Esophagus (tissue), 2 donors: ENCODE data around the gene GRAMD1B. TPM values are rescaled to one million over a fixed set of nuclear protein-coding genes. Genes with fewer than 3 reads are reported as not detected.

ENCODE experiments used
- H3K27ac ChIP-seq, 2 donors: one replicate each; pipeline ENCODE4 v1.5.1; 2013; ENCODE audit warnings: low read depth in 2 of 2, mild to moderate bottlenecking in 2 of 2, inconsistent platforms in 1 of 2, low read length in 1 of 2, moderate library complexity in 1 of 2
- H3K27me3 ChIP-seq, 2 donors: one replicate each; pipeline ENCODE4 v1.6.1; 2013; ENCODE audit warnings: low read length in 2 of 2, control low read depth in 1 of 2, mild to moderate bottlenecking in 1 of 2; ENCODE audit not compliant: insufficient read depth in 2 of 2, control insufficient read depth in 1 of 2
- H3K36me3 ChIP-seq, 2 donors: one replicate each; pipeline ENCODE4 v1.6.1; 2013; ENCODE audit warnings: low read length in 1 of 2; ENCODE audit not compliant: control insufficient read depth in 2 of 2, insufficient read depth in 2 of 2
- H3K4me1 ChIP-seq, 2 donors: one replicate each; pipeline ENCODE4 v1.6.1; 2013; ENCODE audit warnings: low read length in 1 of 2; ENCODE audit not compliant: control insufficient read depth in 2 of 2, insufficient read depth in 2 of 2
- H3K4me3 ChIP-seq, 2 donors: one replicate each; pipeline ENCODE4 v1.5.1; 2013; ENCODE audit warnings: low read length in 2 of 2, mild to moderate bottlenecking in 2 of 2, low read depth in 1 of 2, moderate library complexity in 1 of 2
- H3K9me3 ChIP-seq, 2 donors: one replicate each; pipeline ENCODE4 v1.6.1; 2013; ENCODE audit warnings: mild to moderate bottlenecking in 2 of 2, low read depth in 1 of 2, low read length in 1 of 2, moderate library complexity in 1 of 2; ENCODE audit not compliant: control insufficient read depth in 2 of 2, insufficient read depth in 1 of 2
- WGBS, 2 donors: extraction: QIAGEN DNeasy Blood & Tissue Kit; methylation state at CpG; one replicate each; pipeline ENCODE4 v1.1.7; 2013; 5-methylcytosine and 5-hydroxymethylcytosine counted together
- polyA plus RNA-seq, 2 donors: library from polyadenylated mRNA; stranded (reverse); fragments of 200-250 nt; gene quantifications; one replicate each; pipeline ENCODE4 v1.2.3, GENCODE V29; 2013
- donor health status: healthy with polysubstance abuse.
- donor health status: Bipolar disorder and iron deficiency.

GRAMD1B gene
- polyA plus RNA-seq, 2 donors: 0.26 to 0.37 TPM

DNA sequence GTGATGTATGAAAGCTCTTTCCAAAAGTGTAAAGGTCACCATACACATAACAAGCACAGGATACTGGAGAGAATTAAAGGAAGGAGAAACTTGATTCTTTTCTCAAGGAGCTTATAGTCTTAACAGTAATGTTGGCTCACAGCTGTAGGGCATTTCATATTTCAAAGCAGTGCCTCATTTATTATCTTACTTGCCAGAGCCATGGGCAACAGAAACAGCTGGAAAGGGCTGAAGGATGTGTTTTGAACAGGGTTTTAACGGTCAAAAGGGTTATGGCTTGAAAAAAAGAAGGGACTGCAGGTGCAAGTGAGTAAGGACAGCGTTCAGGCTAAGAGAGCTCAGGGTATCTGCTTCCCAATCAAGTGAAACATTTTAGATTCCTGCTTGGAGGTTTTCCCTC, 2.7 kb upstream of the GRAMD1B start:
- Histone ChIP-seq H3K27me3 (no peaks in the 10 kb centered on the region), H3K9me3 (no peaks in the 10 kb centered on the region), H3K36me3 (no peaks in the 10 kb centered on the region), H3K27ac (no peak overlapping the region), H3K4me1 (peaks cover 5 to 9% of the 10 kb centered on the region in 2 donors), H3K4me3 (no peak overlapping the region)
- WGBS, 2 donors: 40 to 53% methylated on average over 2 of the region's 2 CpGs

DNA sequence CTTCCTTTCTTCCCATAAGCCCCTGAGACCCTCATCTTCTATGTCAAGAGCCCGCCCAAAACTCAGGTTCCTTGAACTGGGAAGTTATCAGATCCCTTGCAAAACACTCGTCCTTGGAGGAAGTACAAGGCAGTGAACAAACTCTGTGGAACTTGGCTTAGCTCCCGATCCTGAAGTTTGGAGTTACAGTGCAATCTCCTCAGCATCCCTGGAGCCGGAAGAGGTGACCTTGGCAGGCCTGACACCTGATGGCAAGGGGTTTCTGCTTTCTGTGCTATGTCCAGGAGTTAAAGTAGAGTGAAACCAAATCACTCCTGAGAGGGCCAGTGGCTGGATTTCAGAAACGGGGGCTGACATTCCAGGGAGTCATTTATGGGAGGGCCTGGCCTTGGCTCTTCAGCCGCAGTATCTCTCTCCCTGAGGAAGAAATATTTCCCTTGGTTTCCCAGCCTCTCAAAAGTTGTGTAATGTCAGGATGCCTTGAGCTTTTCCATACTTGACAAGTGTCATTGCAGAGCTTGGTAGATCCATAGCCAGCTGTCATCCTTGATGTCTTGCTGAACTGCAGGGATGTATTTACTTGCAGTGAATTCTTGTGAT, 1.9 kb upstream of the GRAMD1B start:
- Histone ChIP-seq H3K27ac (no peak overlapping the region), H3K36me3 (no peaks in the 10 kb centered on the region), H3K27me3 (no peaks in the 10 kb centered on the region), H3K9me3 (no peaks in the 10 kb centered on the region), H3K4me1 (peaks cover 5 to 9% of the 10 kb centered on the region in 2 donors), H3K4me3 (no peak overlapping the region)
- WGBS, 2 donors: 64 to 76% methylated on average over 6 of the region's 6 CpGs

DNA sequence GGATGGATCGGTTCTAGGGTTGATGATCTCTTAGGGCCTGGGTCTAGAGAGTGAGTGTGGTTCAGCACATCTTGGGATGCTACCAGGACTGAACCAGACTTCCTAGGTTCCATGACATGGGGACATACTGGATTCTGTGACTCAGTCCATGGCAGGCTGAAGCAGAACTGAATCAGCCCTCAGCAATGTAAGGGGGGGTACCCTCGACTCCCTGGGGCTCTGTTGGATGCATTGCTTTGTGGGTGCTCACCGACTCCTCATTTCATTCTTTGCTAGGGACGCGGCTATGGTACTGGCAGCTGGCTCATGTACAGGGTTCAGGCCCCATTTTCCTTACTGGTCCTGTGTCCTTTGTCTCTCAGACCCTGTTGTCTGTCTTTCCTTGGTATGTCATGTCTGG, 733 bp upstream of the GRAMD1B start:
- no peak overlapping the region for H3K4me3 ChIP-seq
- H3K36me3 ChIP-seq: no peaks in the 10 kb centered on the region
- WGBS, 2 donors: 85 to 92% methylated on average over 5 of the region's 5 CpGs
- no peaks in the 10 kb centered on the region for H3K9me3 ChIP-seq
- peaks cover 5 to 9% of the 10 kb centered on the region in 2 donors for H3K4me1 ChIP-seq
- H3K27ac ChIP-seq: no peak overlapping the region
- H3K27me3 ChIP-seq: no peaks in the 10 kb centered on the region

DNA sequence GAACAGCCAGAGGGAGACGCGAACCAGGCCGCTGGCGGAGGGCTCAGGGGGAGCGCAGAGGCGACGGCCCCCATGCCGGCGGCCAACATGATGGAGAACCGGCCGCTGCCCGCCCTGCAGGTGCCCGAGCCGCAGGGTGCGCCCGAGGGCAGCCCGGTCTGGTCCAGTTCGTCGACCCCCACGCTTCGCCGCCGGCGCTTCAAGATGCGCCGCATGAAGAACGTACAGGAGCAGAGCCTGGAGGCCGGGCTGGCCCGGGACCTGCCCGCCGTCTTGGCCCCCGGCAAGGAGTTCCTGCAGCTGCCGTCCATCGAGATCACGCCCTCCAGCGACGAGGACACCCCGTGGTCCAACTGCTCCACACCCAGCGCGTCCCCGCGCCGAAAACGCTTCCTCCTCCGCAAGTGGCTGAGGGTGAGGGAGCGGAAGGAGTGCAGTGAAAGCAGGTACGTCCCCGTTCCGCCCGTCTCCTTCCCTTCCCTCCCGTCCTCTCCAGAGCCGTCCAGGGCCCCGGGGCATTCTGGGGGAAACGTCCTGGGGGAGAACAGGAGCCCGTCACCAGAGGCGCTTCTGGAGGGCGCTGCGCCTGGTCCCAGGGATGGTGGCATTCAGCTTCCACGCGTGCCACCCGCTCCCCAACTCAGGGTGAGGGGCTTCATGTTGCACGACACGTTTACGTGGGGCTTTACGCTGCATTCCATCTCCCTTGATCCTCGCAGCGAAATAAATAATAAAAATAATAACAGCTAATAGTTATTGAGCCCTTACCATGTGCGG, 840 bp downstream of the GRAMD1B start:
- H3K4me3 ChIP-seq: peak overlapping the region; percentile 47 to 52
- no peaks in the 10 kb centered on the region for H3K9me3 ChIP-seq
- H3K27me3 ChIP-seq: no peaks in the 10 kb centered on the region
- H3K36me3 ChIP-seq: no peaks in the 10 kb centered on the region
- H3K4me1 ChIP-seq: peaks cover 5 to 9% of the 10 kb centered on the region in 2 donors
- peak overlapping the region; percentile 44 to 64 for H3K27ac ChIP-seq
- 4 to 6% methylated on average over 68 of the region's 68 CpGs for WGBS, 2 donors

DNA sequence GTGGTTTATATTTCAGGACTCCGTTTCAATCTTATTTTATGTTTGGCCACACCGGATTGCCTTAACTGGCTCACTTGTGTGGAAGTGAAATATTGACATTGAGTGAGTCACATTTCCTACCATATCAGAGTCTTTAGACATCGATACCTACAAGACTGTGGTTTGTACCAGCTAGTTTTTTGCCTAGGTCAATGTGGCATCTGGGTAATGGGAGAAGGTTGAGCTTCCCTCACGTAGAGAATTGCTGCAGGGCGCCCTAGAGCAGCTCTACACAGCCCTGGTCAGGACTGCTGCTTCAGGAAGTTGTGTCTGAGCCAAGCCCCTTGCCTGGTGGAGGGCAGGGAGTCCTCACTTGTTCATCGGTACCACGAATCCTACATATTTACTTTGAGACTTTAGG, 1.6 kb downstream of the GRAMD1B start:
- Histone ChIP-seq H3K4me3 (no peak overlapping the region), H3K27ac (peak overlapping the region in 1 of 2 donors; percentile 16), H3K27me3 (no peaks in the 10 kb centered on the region), H3K4me1 (peaks cover 5 to 9% of the 10 kb centered on the region in 2 donors), H3K36me3 (no peaks in the 10 kb centered on the region), H3K9me3 (no peaks in the 10 kb centered on the region)
- WGBS, 2 donors: 56 to 64% methylated on average over 7 of the region's 7 CpGs

DNA sequence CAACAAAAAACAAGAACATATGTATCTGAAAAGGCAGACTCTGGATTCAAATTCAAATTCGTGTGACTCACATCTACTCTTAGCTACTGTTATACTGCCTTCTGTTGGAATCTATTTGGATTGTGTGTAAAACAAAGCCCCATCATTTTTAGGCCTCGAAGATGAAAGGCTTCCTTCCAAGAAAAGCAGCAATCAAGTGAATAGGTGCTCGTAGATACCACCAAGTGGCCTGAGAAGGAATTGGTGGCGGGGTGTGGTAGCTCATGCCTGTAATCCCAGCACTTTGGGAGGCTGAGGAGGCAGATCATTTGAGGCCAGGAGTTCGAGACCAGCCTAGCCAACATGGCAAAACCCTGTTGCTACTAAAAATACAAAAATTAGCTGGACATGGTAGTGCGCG, 4.2 kb downstream of the GRAMD1B start:
- Histone ChIP-seq H3K36me3 (no peaks in the 10 kb centered on the region), H3K9me3 (no peaks in the 10 kb centered on the region), H3K27me3 (no peaks in the 10 kb centered on the region), H3K4me3 (no peak overlapping the region), H3K4me1 (peaks cover 5 to 11% of the 10 kb centered on the region in 2 donors), H3K27ac (no peak overlapping the region)
- WGBS, 2 donors: 74 to 78% methylated on average over 7 of the region's 7 CpGs

DNA sequence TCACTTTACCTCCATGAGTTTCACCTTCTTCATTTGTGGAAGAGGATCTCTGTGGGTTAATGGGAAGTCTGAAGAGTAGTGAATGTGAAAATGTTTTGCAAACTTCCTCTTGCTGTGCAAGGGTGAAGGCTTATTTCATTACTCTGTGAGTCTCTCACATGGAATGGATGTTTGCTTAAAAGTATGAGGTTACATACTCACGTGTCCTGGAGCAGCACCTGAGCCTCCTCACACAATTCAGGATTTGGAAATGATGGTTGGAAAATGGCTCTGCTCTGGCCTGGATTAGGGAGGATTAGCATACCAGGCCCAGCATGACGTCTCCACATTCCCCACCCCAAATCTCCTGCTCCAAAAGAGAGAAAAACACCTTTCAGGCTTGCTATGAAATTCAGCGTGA, 4.8 kb downstream of the GRAMD1B start:
- no peak overlapping the region for H3K4me3 ChIP-seq
- WGBS, 2 donors: 68 to 74% methylated on average over 3 of the region's 3 CpGs
- H3K27ac ChIP-seq: no peak overlapping the region
- peaks cover 5 to 7% of the 10 kb centered on the region in 2 donors for H3K4me1 ChIP-seq
- no peaks in the 10 kb centered on the region for H3K9me3 ChIP-seq
- no peaks in the 10 kb centered on the region for H3K27me3 ChIP-seq
- H3K36me3 ChIP-seq: no peaks in the 10 kb centered on the region

DNA sequence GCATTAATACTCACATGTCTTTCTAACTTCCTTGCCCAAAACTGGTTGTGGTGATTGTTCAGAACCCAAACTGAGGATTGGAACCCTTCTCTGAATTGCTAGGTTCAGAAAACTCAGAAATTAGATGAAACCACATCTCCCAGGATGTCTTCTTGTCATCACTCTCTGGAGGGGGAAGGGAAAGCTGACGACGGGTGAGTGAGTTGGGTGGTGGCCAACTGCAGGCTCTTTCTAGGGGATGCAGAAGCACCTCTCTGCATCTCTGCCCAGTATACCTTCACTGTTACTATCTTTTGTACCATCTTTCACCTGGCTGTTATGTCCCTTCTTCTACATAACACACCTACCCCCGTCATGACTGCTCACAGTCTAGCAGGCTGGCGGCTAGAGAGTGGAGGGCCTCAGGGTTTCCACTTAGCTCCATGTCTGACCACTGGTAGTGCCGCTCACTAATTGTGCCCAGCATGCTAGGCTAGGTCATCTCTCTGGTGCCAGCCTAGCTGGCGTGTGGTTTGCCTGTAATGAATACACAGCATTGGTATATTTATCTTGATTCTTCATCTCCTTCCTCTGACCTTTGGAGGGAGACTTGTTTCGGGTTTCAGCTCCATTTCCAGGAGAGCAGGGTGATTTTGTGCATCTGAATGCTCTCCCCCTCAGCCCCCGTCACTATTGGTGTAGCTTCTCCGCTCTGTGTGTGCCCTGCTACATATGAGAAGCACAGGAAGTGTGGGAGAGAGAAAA, 7.3 kb downstream of the GRAMD1B start:
- no peak overlapping the region for H3K4me3 ChIP-seq
- H3K9me3 ChIP-seq: no peaks in the 10 kb centered on the region
- no peak overlapping the region for H3K27ac ChIP-seq
- no peaks in the 10 kb centered on the region for H3K27me3 ChIP-seq
- H3K4me1 ChIP-seq: peaks cover 0 to 2% of the 10 kb centered on the region in 2 donors
- no peaks in the 10 kb centered on the region for H3K36me3 ChIP-seq
- WGBS, 2 donors: 78 to 86% methylated on average over 9 of the region's 9 CpGs

DNA sequence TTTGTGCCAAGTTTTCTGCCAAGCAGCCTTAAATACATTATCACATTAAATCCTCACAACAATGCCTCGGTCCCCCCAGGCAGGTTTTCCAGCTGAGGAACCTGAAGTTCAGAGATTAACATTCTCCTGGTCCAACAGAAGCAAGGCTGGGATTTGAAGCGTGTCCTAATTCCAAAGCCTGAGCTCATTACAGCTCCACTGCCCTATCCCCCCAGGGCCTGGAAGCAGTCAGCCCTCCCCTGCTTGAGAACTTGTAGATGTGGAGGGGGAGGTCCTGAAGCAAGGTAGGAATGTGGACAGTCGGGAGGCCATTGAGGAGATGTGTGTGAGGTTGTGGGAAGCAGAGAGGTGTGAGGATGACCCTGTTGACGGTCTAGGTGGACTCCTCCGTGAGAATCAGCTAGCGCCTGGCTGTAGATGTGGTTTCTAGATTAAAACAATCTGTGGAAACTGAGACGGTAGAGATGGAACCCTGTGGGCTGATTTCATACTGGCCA, 8.1 kb downstream of the GRAMD1B start:
- no peaks in the 10 kb centered on the region for H3K27me3 ChIP-seq
- no peaks in the 10 kb centered on the region for H3K36me3 ChIP-seq
- H3K4me3 ChIP-seq: no peak overlapping the region
- no peaks in the 10 kb centered on the region for H3K9me3 ChIP-seq
- WGBS, 2 donors: 47 to 48% methylated on average over 7 of the region's 7 CpGs
- H3K4me1 ChIP-seq: peaks cover 0 to 2% of the 10 kb centered on the region in 2 donors
- no peak overlapping the region for H3K27ac ChIP-seq
